ENCODE results near the gene LRIG1. TPM values are rescaled to one million over a fixed set of nuclear protein-coding genes. Genes with fewer than 3 reads are reported as not detected.

Gene LRIG1
- total and polyA plus RNA-seq, 2 of the 8 experiments (the other 6 are each of a cell fraction or from before 2014, with no cell fraction given) = 78.1 to 88.7 TPM

DNA sequence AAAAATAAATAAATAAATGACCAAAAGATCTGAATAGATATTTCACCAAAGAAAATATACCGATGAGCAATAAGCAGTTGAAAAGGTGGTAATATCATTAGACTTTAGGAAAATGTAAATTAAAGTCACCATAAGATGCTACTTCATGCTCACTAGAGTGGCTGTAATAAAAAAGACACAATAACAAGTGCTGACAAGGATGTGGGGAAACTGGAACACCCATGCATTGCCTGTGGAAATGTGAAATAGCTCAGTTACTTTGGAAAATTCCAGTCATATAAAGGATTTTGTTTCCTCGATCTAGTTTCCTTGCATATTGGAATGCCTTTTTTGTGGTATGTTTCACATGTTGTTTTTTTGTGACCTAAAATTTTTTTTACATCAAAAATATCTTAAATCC is 36.0 kb upstream of the LRIG1 start:
- no peak overlapping the region for H2BK12ac ChIP-seq (ENCODE audit: low read depth, low read length)
- no peak overlapping the region for H4K5ac ChIP-seq (ENCODE audit: insufficient read length, low read depth, low read length)
- H3K4me1 ChIP-seq (replicated peaks in 1 of 4; ENCODE audit: control insufficient read depth in 3 of 4, insufficient read depth in 4 of 4, low read length in 3 of 4) = peaks cover 0 to 9% (median 4%) of the 10 kb centered on the region in 4 experiments; a peak in 6 of 7 replicates
- no peak overlapping the region for H2AFZ ChIP-seq (ENCODE audit: low read length)
- ChIA-PET POLR2A (ENCODE audit: partially characterized antibody) (no interaction called here), CTCF (ENCODE audit: partially characterized antibody) (interaction anchor here (0.9 to 1.5 kb wide), 2 partner anchors 8 to 11 kb away, joined by 3 read pairs; no protein-coding TSS in a partner anchor)
- no peak overlapping the region for H2BK120ac ChIP-seq (replicated peaks; ENCODE audit: low read depth, low read length)
- no peak overlapping the region for H2BK5ac ChIP-seq (ENCODE audit: low read depth, low read length)
- no peak overlapping the region for H3K14ac ChIP-seq (ENCODE audit: insufficient read length)
- no peaks in the 10 kb centered on the region for H3K36me3 ChIP-seq (ENCODE audit: control insufficient read depth in 2 of 4, insufficient read depth in 4 of 4, low read length in 3 of 4)
- no peak for FAIRE-seq
- H3K18ac ChIP-seq (ENCODE audit: extremely low read depth, low read length) = no peak overlapping the region
- H3K9me3 ChIP-seq (ENCODE audit: insufficient read depth in 2 of 2, low read depth in 1 of 2, low read length in 1 of 2) = no peaks in the 10 kb centered on the region
- 92% methylated on average over 2 of the region's 2 CpGs; no CpG with 5 or more reads in 1 of the 2 experiments for WGBS, 2 experiments (ENCODE audit: extremely low coverage in 1 of 2, insufficient coverage in 1 of 2, insufficient read length in 1 of 2, insufficient replicate concordance in 2 of 2, low coverage in 1 of 2, low lambda C conversion rate in 2 of 2, missing lambda C conversion rate in 1 of 2)
- H3K79me1 ChIP-seq (ENCODE audit: low read depth, low read length) = no peaks in the 10 kb centered on the region
- no peaks in the 10 kb centered on the region for H4K20me1 ChIP-seq (replicated peaks in 1 of 2; ENCODE audit: control insufficient read depth in 1 of 2, insufficient read depth in 2 of 2, low read length in 2 of 2)
- no peaks in the 10 kb centered on the region for H3K79me2 ChIP-seq (ENCODE audit: control insufficient read depth in 1 of 2, insufficient read depth in 2 of 2, low read length in 2 of 2)
- no peaks in the 10 kb centered on the region for H3K23me2 ChIP-seq (ENCODE audit: low read depth, low read length)
- no peak overlapping the region for H2BK15ac ChIP-seq (ENCODE audit: low read length)
- H3K27me3 ChIP-seq (replicated peaks in 1 of 4; ENCODE audit: control insufficient read depth in 3 of 4, extremely low read depth in 1 of 4, insufficient read depth in 3 of 4, low read length in 3 of 4) = no peaks in the 10 kb centered on the region
- no peak overlapping the region for H2AK5ac ChIP-seq (ENCODE audit: low read depth, low read length)
- no peak for DNase-seq (ENCODE audit: low read depth in 1 of 2, low spot score in 2 of 2)
- H4K8ac ChIP-seq (ENCODE audit: extremely low read depth, insufficient read depth, low read length) = no peak overlapping the region
- no peak overlapping the region for H2BK20ac ChIP-seq (ENCODE audit: low read length)
- no peak overlapping the region for H3K9ac ChIP-seq (replicated peaks in 1 of 4; ENCODE audit: extremely low read depth in 1 of 4, low read depth in 3 of 4, low read length in 3 of 4)
- H4K91ac ChIP-seq (replicated peaks; ENCODE audit: insufficient read length, low read length) = no peak overlapping the region
- no peak overlapping the region for H3K4me3 ChIP-seq (ENCODE audit: extremely low read depth in 1 of 4, insufficient read depth in 2 of 4, low read depth in 3 of 4, low read length in 4 of 4)
- no peak overlapping the region for H3K23ac ChIP-seq (ENCODE audit: insufficient read length)
- no peak overlapping the region for H3K56ac ChIP-seq (replicated peaks; ENCODE audit: insufficient read length, low read depth, low read length)
- no peak overlapping the region for H3K4me2 ChIP-seq (ENCODE audit: insufficient read depth in 1 of 2, low read depth in 2 of 2, low read length in 2 of 2)
- no peak overlapping the region for H3K27ac ChIP-seq (ENCODE audit: low read depth, low read length)
- no peak overlapping the region for H3K4ac ChIP-seq (replicated peaks; ENCODE audit: insufficient read length, low read depth, low read length)
- TF ChIP-seq EGR1 (IDR thresholded peaks at IDR 0.05; ENCODE audit: borderline replicate concordance, low read depth, low read length) (no peak), POLR2A (IDR thresholded peaks at IDR 0.05; ENCODE audit: control extremely low read depth in 1 of 2, low read depth in 2 of 2, low read length in 2 of 2) (no peak), POLR2AphosphoS5 (IDR thresholded peaks at IDR 0.05; ENCODE audit: low read depth, low read length) (no peak), KDM5A (IDR thresholded peaks at IDR 0.05; ENCODE audit: low read length) (no peak), RXRA (IDR thresholded peaks at IDR 0.05; ENCODE audit: insufficient read depth, low read depth, low read length) (no peak), KDM1A (IDR thresholded peaks at IDR 0.05; ENCODE audit: borderline replicate concordance, low read length) (no peak), GTF2F1 (IDR thresholded peaks at IDR 0.05; ENCODE audit: borderline replicate concordance, low read depth, low read length) (no peak), YY1 (IDR thresholded peaks at IDR 0.05; ENCODE audit: low read depth, low read length) (no peak), TEAD4 (IDR thresholded peaks at IDR 0.05; ENCODE audit: low read depth, low read length) (no peak)
